Stomach (tissue), 9 donors: ENCODE results near the gene FAM83D. TPM values are rescaled to one million over a fixed set of nuclear protein-coding genes. Genes with fewer than 3 reads are reported as not detected.

Experiments
- DNase-seq, 2 donors: peaks; one replicate each; pipeline versions ENCODE4 v3.0.0 to v3.0.0-alpha.2; 2013 to 2019
- H3K27ac ChIP-seq, 5 donors: fragments of 200-600 bp in 4 of 5; sonication (generic) in 4 of 5; one replicate each; pipeline ENCODE4 v1.5.1; 2013 to 2019; ENCODE audit warnings: mild to moderate bottlenecking in 1 of 5, moderate library complexity in 1 of 5
- H3K27me3 ChIP-seq, 3 donors: fragments of 200-600 bp; sonication (generic); one replicate each; pipeline ENCODE4 v1.5.1; 2017 to 2019; ENCODE audit warnings: mixed run types in 1 of 3
- H3K36me3 ChIP-seq, 4 donors: fragments of 200-600 bp; sonication (generic); 1 replicate in 3 of 4; 2 replicates in 1 of 4; pipeline ENCODE4 v1.5.1; 2016 to 2019
- H3K4me1 ChIP-seq, 4 donors: fragments of 200-600 bp; sonication (generic); one replicate each; pipeline ENCODE4 v1.5.1; 2016 to 2019
- H3K4me3 ChIP-seq, 4 donors: fragments of 200-600 bp; sonication (generic) in 3 of 4; one replicate each; pipeline ENCODE4 v1.5.1; 2016 to 2019; ENCODE audit warnings: mild to moderate bottlenecking in 1 of 4
- H3K9me3 ChIP-seq, 4 donors: fragments of 200-600 bp; sonication (generic); one replicate each; pipeline ENCODE4 v1.5.1; 2016 to 2019
- EP300 ChIP-seq: sonication (generic); formaldehyde crosslinking; IDR thresholded peaks from one replicate; pipeline ENCODE4 v1.6.1; 2017; ENCODE audit warnings: antibody characterized with exemption
- POLR2A ChIP-seq, 4 donors: fragments of 450-650 bp; IDR thresholded peaks; one replicate each; pipeline ENCODE4 v1.6.1; 2016; ENCODE audit warnings: antibody characterized with exemption in 4 of 4, control low read depth in 2 of 4, mild to moderate bottlenecking in 1 of 4, moderate library complexity in 1 of 4
- POLR2AphosphoS5 ChIP-seq, 3 donors: sonication (generic); formaldehyde crosslinking; IDR thresholded peaks; one replicate each; pipeline ENCODE4 v1.6.1; 2016; ENCODE audit warnings: antibody characterized with exemption in 3 of 3
- WGBS, 5 donors: extraction: QIAGEN DNeasy Blood & Tissue Kit in 3 of 5; methylation state at CpG; one replicate each; pipeline versions ENCODE4 v1.1.5 to v1.1.7; 2013 to 2018; 5-methylcytosine and 5-hydroxymethylcytosine counted together
- intact Hi-C: fragments of 100-400 bp; cut with DNase I; formaldehyde crosslinking; loops from one replicate; pipeline ENCODE4 v1.15.1; 2023; ENCODE audit warnings: low total_unique reads
- polyA plus RNA-seq, 3 donors: library from polyadenylated mRNA; stranded (reverse); fragments of 200-250 nt; gene quantifications; one replicate each; pipeline ENCODE4 v1.2.3, GENCODE V29; 2013
- total RNA-seq, 5 donors: library from RNA; depleted of rRNA; stranded (reverse); fragments of >200 nt; gene quantifications; one replicate each; pipeline versions ENCODE4 v1.1.0 to v1.2.3, GENCODE V29; 2014 to 2016
- TF ChIP-seq, protein P1 (sequence below), 7 experiments: fragments of 450-650 bp in 4 of 7; fragments of 200-600 bp in 3 of 7; sonication (generic) in 3 of 7; IDR thresholded peaks; one replicate each; pipeline ENCODE4 v1.5.1; 2016 to 2019; ENCODE audit warnings: antibody characterized with exemption in 7 of 7, control low read depth in 2 of 7, mild to moderate bottlenecking in 1 of 7
- donor health status: healthy with polysubstance abuse.
- donor health status: Bipolar disorder and iron deficiency.
- donor health status: healthy.

Gene FAM83D
- total and polyA plus RNA-seq, 8 donors = 2.0 to 289 (median 27.8) TPM

DNA sequence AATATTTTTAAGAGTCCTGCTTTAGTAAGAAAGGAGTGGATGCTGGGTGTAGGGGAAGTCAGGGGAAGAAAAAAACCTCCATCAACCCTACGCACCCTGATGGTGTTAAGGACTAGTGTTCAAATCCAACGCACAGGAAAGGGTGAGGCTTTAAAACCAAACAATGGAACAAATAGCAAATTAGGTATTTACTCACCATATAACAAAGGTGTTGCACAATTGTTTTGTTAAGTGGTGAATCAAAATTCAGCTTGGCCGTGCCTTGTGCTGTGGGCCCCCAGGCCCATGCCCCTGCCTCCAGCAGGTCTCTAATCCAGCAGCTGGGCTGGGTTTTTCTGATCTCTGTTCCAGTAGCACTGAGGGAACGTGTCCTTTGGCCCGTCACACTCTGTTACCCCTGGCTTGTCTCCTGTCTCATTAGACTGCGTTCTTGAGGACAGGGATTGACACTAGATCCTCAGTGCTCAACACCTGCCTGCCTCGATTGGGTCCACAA, 11.8 kb downstream of the FAM83D start:
- intact Hi-C loops = no loop called here
- WGBS, 5 donors = 83 to 94% (median 91%) methylated on average over 7 of the region's 7 CpGs
- no peaks in the 10 kb centered on the region for H3K9me3 ChIP-seq
- TF ChIP-seq, protein P1, sequence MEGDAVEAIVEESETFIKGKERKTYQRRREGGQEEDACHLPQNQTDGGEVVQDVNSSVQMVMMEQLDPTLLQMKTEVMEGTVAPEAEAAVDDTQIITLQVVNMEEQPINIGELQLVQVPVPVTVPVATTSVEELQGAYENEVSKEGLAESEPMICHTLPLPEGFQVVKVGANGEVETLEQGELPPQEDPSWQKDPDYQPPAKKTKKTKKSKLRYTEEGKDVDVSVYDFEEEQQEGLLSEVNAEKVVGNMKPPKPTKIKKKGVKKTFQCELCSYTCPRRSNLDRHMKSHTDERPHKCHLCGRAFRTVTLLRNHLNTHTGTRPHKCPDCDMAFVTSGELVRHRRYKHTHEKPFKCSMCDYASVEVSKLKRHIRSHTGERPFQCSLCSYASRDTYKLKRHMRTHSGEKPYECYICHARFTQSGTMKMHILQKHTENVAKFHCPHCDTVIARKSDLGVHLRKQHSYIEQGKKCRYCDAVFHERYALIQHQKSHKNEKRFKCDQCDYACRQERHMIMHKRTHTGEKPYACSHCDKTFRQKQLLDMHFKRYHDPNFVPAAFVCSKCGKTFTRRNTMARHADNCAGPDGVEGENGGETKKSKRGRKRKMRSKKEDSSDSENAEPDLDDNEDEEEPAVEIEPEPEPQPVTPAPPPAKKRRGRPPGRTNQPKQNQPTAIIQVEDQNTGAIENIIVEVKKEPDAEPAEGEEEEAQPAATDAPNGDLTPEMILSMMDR (IDR thresholded peaks at IDR 0.05) = no peak
- TF ChIP-seq EP300 (no peak), POLR2AphosphoS5 (IDR thresholded peaks at IDR 0.05) (no peak), POLR2A (IDR thresholded peaks at IDR 0.05) (no peak)
- no peaks in the 10 kb centered on the region for H3K27me3 ChIP-seq
- peaks cover 0 to 9% (median 0%) of the 10 kb centered on the region in 4 donors for H3K4me1 ChIP-seq
- H3K36me3 ChIP-seq = peaks cover 0 to 10% (median under 1%) of the 10 kb centered on the region in 4 donors
- H3K27ac ChIP-seq = no peak overlapping the region
- DNase-seq = no peak
- H3K4me3 ChIP-seq = no peak overlapping the region

DNA sequence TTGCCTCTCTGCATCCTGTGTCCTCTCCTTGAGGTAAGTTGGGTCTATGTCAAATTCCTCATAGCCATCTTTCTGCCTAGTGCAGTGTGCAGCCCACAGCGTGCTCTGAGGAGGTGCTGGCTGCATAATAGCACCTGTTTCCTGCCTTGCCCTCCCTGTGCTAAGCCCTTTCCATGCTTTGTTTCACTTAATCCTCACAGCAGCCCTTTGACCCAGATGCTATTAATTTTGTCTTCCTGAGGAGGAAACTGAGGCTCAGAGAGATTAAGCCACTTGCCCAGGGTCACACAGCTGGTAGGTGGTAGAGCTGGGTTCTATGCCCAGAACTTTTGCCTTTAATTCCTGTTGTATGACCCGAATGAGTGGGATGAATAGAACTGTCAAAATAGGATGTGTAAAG, 13.5 kb downstream of the FAM83D start:
- no peak for DNase-seq
- Histone ChIP-seq H3K36me3 (peaks cover 0 to 23% (median 2%) of the 10 kb centered on the region in 4 donors), H3K27me3 (no peaks in the 10 kb centered on the region), H3K9me3 (no peaks in the 10 kb centered on the region), H3K4me3 (no peak overlapping the region), H3K27ac (no peak overlapping the region), H3K4me1 (peaks cover 0 to 9% (median 0%) of the 10 kb centered on the region in 4 donors)
- intact Hi-C loops = no loop called here
- TF ChIP-seq POLR2A (IDR thresholded peaks at IDR 0.05) (no peak), POLR2AphosphoS5 (IDR thresholded peaks at IDR 0.05) (no peak), EP300 (no peak)
- TF ChIP-seq, protein P1 (IDR thresholded peaks at IDR 0.05) = no peak
- WGBS, 5 donors = 86 to 98% (median 91%) methylated on average over 2 of the region's 2 CpGs

DNA sequence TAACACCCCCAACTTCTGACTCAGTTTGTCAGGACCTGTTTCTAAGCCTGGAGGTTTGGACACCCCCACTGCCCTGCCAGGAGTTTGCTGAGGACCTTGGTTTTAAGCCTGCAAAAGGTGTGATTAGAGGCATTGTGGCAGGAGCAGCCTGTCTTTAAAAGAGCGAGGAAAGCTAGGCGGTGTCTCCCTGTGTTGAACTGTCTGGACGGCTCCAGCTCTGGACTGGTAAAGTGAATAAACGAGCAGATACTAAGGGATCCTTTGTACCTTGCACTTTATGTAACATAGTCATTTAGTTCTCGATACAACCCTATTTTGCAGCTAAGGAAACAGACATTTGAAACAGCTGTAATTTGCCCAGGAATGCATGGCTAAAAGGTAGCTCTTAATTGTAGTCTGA, 14.4 kb downstream of the FAM83D start:
- no peak for DNase-seq
- Histone ChIP-seq H3K27me3 (no peaks in the 10 kb centered on the region), H3K4me1 (peaks cover 0 to 9% (median 0%) of the 10 kb centered on the region in 4 donors), H3K4me3 (no peak overlapping the region), H3K9me3 (no peaks in the 10 kb centered on the region), H3K36me3 (peaks cover 0 to 27% (median 2%) of the 10 kb centered on the region in 4 donors), H3K27ac (no peak overlapping the region)
- intact Hi-C loops = no loop called here
- 94 to 100% (median 98%) methylated on average over 5 of the region's 5 CpGs for WGBS, 5 donors
- TF ChIP-seq POLR2AphosphoS5 (IDR thresholded peaks at IDR 0.05) (no peak), POLR2A (IDR thresholded peaks at IDR 0.05) (no peak), EP300 (no peak)
- TF ChIP-seq, protein P1 (IDR thresholded peaks at IDR 0.05) = no peak

DNA sequence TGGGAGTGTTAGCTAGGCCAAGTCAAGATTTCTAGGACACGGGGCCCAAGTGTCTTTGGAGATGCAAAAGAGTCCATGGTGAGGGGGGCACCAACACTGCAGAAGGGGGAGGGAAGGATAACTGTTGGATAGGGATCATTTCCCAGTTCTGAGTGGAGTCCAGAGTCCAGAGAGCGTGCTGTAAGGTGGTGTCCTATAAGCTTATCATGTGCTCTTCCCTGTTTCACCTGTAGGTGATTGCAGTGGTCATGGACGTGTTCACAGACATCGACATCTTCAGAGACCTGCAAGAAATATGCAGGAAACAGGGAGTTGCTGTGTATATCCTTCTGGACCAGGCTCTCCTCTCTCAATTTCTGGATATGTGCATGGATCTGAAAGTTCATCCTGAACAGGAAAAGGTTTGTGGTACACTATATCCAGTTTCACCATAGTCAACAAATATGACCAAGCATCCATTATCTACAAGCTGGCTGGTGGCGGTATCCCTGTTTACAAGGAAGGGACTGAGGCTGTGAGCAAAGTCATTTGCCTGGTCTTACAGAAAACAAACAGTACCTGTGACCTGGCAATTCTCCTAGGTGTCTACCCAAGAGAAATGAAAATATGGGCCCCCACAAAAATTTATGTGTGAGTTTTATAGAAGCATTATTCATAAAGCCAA, 15.6 kb downstream of the FAM83D start:
- no peak overlapping the region for H3K4me3 ChIP-seq
- H3K9me3 ChIP-seq = no peaks in the 10 kb centered on the region
- H3K27ac ChIP-seq = no peak overlapping the region
- H3K27me3 ChIP-seq = no peaks in the 10 kb centered on the region
- H3K4me1 ChIP-seq = peaks cover 0 to 9% (median 0%) of the 10 kb centered on the region in 4 donors
- no peak for TF ChIP-seq POLR2A (IDR thresholded peaks at IDR 0.05)
- TF ChIP-seq EP300 = no peak
- TF ChIP-seq POLR2AphosphoS5 (IDR thresholded peaks at IDR 0.05) = no peak
- TF ChIP-seq, protein P1 (IDR thresholded peaks at IDR 0.05) = no peak
- WGBS, 5 donors = 86 to 92% (median 90%) methylated on average over 5 of the region's 5 CpGs
- intact Hi-C loops = no loop called here
- peaks cover 0 to 29% (median 2%) of the 10 kb centered on the region in 4 donors for H3K36me3 ChIP-seq
- no peak for DNase-seq
